NOMO-1 treated with dmso at 0.1 percent for 144 hours (cell line): ENCODE results near the gene SLC15A3.

Experiments used
- DNase-seq: peaks from one replicate; lab custom pipeline; 2025; ENCODE audit not compliant: unreplicated experiment; lab: John Stamatoyannopoulos, UW

SLC15A3 gene

GRCh38 chr11:60895687-60896086 is 56.3 kb downstream of the SLC15A3 start:
- no peak for DNase-seq

- DNase-seq: no peak
Observed at GRCh38 chr11:60891103-60891741, 60.8 kb downstream of the SLC15A3 start.

GRCh38 chr11:60890696-60891095 is 61.3 kb downstream of the SLC15A3 start:
- DNase-seq: no peak

- no peak for DNase-seq
Observed at GRCh38 chr11:60889869-60890311, 62.1 kb downstream of the SLC15A3 start.

- DNase-seq: no peak
Observed at GRCh38 chr11:60887556-60887955, 64.4 kb downstream of the SLC15A3 start.
